Gastrocnemius medialis (tissue), 4 donors: ENCODE results near the gene DIP2C. TPM values are rescaled to one million over a fixed set of nuclear protein-coding genes. Genes with fewer than 3 reads are reported as not detected.

Experiments
- ATAC-seq, 2 donors: fragments of 150-250 bp; one replicate each; pipeline ENCODE4 v1.9.1; 2016
- DNase-seq, 2 donors: peaks; one replicate each; pipeline ENCODE4 v3.0.0-alpha.2; 2019
- H3K27ac ChIP-seq, 4 donors: fragments of 200-600 bp; sonication (generic); 1 replicate in 1 of 4; 2 replicates in 3 of 4; pipeline ENCODE4 v1.5.1; 2016 to 2018; ENCODE audit warnings: mild to moderate bottlenecking in 2 of 4, moderate library complexity in 1 of 4
- H3K27me3 ChIP-seq, 3 donors: fragments of 200-600 bp; sonication (generic) in 2 of 3; 1 replicate in 1 of 3; 2 replicates in 2 of 3; pipeline versions ENCODE4 v1.5.1 to v1.6.0; 2016 to 2019; ENCODE audit warnings: mild to moderate bottlenecking in 1 of 3, moderate library complexity in 1 of 3
- H3K36me3 ChIP-seq, 2 donors: fragments of 200-600 bp; sonication (generic) in 1 of 2; one replicate each; pipeline ENCODE4 v1.5.1; 2017 to 2018
- H3K4me1 ChIP-seq, 2 donors: fragments of 200-600 bp; sonication (generic) in 1 of 2; one replicate each; pipeline ENCODE4 v1.5.1; 2016 to 2017; ENCODE audit warnings: mild to moderate bottlenecking in 2 of 2
- H3K4me3 ChIP-seq, 4 donors: fragments of 200-600 bp; sonication (generic) in 3 of 4; 1 replicate in 1 of 4; 2 replicates in 3 of 4; pipeline ENCODE4 v1.5.1; 2016 to 2019; ENCODE audit warnings: mild to moderate bottlenecking in 2 of 4
- H3K9me3 ChIP-seq, 3 donors: fragments of 200-600 bp; sonication (generic) in 2 of 3; 1 replicate in 1 of 3; 2 replicates in 2 of 3; pipeline ENCODE4 v1.5.1; 2016 to 2019
- CTCF ChIP-seq, 5 experiments: fragments of 450-650 bp in 3 of 5; fragments of 200-600 bp in 2 of 5; sonication (generic) in 2 of 5; IDR thresholded peaks in 4 of 5; conservative IDR thresholded peaks in 1 of 5; 1 replicate in 4 of 5; 2 replicates in 1 of 5; pipeline ENCODE4 v1.5.1; 2016 to 2019; ENCODE audit warnings: antibody characterized with exemption in 5 of 5, mild to moderate bottlenecking in 3 of 5, moderate library complexity in 3 of 5
- POLR2A ChIP-seq, 2 donors: fragments of 450-650 bp; IDR thresholded peaks; one replicate each; pipeline ENCODE4 v1.6.1; 2017; ENCODE audit warnings: antibody characterized with exemption in 2 of 2, mild to moderate bottlenecking in 2 of 2, moderate library complexity in 2 of 2
- in situ Hi-C, 4 donors: fragments of 200-750 bp; cut with MboI; loops; one replicate each; pipeline versions ENCODE4 v1.15.0 to v1.8.0; 2017; ENCODE audit warnings: low sequenced_read_pairs in 4 of 4
- intact Hi-C: fragments of 100-400 bp; cut with DNase I; formaldehyde crosslinking; loops from one replicate; pipeline ENCODE4 v1.15.1; 2023; ENCODE audit warnings: low total_unique reads
- total RNA-seq, 4 donors: library from RNA; depleted of rRNA; stranded (reverse); fragments of >200 nt; gene quantifications; one replicate each; pipeline versions ENCODE4 v1.1.0 to v1.2.3, GENCODE V29; 2016

The DIP2C gene
- total RNA-seq, 4 donors from 2014 or later: 19.1 to 60.0 (median 30.2) TPM

GRCh38 chr10:511849-512191 is 177.6 kb downstream of the DIP2C start:
- H3K36me3 ChIP-seq: no peaks in the 10 kb centered on the region
- DNase-seq (no peak), ATAC-seq (no peak)
- H3K4me1 ChIP-seq: peaks cover 20 to 25% of the 10 kb centered on the region in 2 donors
- peak overlapping the region in 3 of 4 donors; percentile 69 to 80 (median 79) for H3K27ac ChIP-seq
- in situ Hi-C loops (loop anchor here (25.0 kb wide), 2 partner anchors 175 to 275 kb away; partner anchors contain the start of gene DIP2C (in 3 of the 4)), intact Hi-C loops (loop anchor here (1.0 to 5.0 kb wide), 5 partner anchors 107 to 535 kb away; partner anchors contain the start of genes DIP2C and IDI1)
- TF ChIP-seq POLR2A (IDR thresholded peaks at IDR 0.05) (no peak), CTCF (IDR thresholded peaks at IDR 0.05 in 4 of 5, conservative IDR thresholded peaks at IDR 0.05 in 1 of 5) (no peak)
- no peaks in the 10 kb centered on the region for H3K9me3 ChIP-seq
- no peaks in the 10 kb centered on the region for H3K27me3 ChIP-seq
- H3K4me3 ChIP-seq: no peak overlapping the region

GRCh38 chr10:511101-511848 is 178.2 kb downstream of the DIP2C start:
- Histone ChIP-seq H3K27ac (peak overlapping the region; percentile 69 to 80 (median 78)), H3K4me3 (peak overlapping the region in 2 of 4 donors; percentile 12 to 19), H3K36me3 (no peaks in the 10 kb centered on the region), H3K27me3 (no peaks in the 10 kb centered on the region), H3K9me3 (no peaks in the 10 kb centered on the region), H3K4me1 (peaks cover 20 to 25% of the 10 kb centered on the region in 2 donors)
- TF ChIP-seq POLR2A (IDR thresholded peaks at IDR 0.05) (no peak), CTCF (IDR thresholded peaks at IDR 0.05 in 4 of 5, conservative IDR thresholded peaks at IDR 0.05 in 1 of 5) (peak; percentile 95 to 98 (median 97))
- ATAC-seq (peak; percentile 90 to 91), DNase-seq (peak; percentile 92 to 95)
- intact Hi-C loops: loop anchor here (1.0 to 5.0 kb wide), 5 partner anchors 108 to 536 kb away; partner anchors contain the start of genes DIP2C and IDI1
- in situ Hi-C loops: loop anchor here (25.0 kb wide), 2 partner anchors 176 to 276 kb away; partner anchors contain the start of gene DIP2C (in 3 of the 4)

GRCh38 chr10:510415-510881 is 179.0 kb downstream of the DIP2C start:
- in situ Hi-C loops (loop anchor here (25.0 kb wide), 2 partner anchors 177 to 277 kb away; partner anchors contain the start of gene DIP2C (in 3 of the 4)), intact Hi-C loops (loop anchor here (2.0 to 5.0 kb wide), 4 partner anchors 108 to 537 kb away; partner anchors contain the start of genes DIP2C and IDI1)
- Histone ChIP-seq H3K9me3 (no peaks in the 10 kb centered on the region), H3K27me3 (no peaks in the 10 kb centered on the region), H3K4me3 (peak overlapping the region in 3 of 4 donors; percentile 16 to 27 (median 19)), H3K27ac (peak overlapping the region; percentile 69 to 80 (median 78)), H3K4me1 (peaks cover 20 to 24% of the 10 kb centered on the region in 2 donors), H3K36me3 (no peaks in the 10 kb centered on the region)
- DNase-seq (peak in 1 of 2 donors; percentile 65), ATAC-seq (peak; percentile 55 to 79)
- TF ChIP-seq POLR2A (IDR thresholded peaks at IDR 0.05): peak; percentile 11 to 37
- TF ChIP-seq CTCF (IDR thresholded peaks at IDR 0.05 in 4 of 5, conservative IDR thresholded peaks at IDR 0.05 in 1 of 5): no peak

GRCh38 chr10:509361-510102 is 179.9 kb downstream of the DIP2C start:
- H3K4me3 ChIP-seq: no peak overlapping the region
- in situ Hi-C loops (loop anchor here (10.0 to 25.0 kb wide), 3 partner anchors 178 to 285 kb away; partner anchors contain the start of gene DIP2C (in 3 of the 4)), intact Hi-C loops (loop anchor here (2.0 to 5.0 kb wide), 4 partner anchors 109 to 538 kb away; partner anchors contain the start of genes DIP2C and IDI1)
- H3K9me3 ChIP-seq: no peaks in the 10 kb centered on the region
- ATAC-seq (no peak), DNase-seq (no peak)
- peaks cover 20 to 22% of the 10 kb centered on the region in 2 donors for H3K4me1 ChIP-seq
- TF ChIP-seq CTCF (IDR thresholded peaks at IDR 0.05 in 4 of 5, conservative IDR thresholded peaks at IDR 0.05 in 1 of 5) (no peak), POLR2A (IDR thresholded peaks at IDR 0.05) (no peak)
- no peaks in the 10 kb centered on the region for H3K27me3 ChIP-seq
- H3K36me3 ChIP-seq: no peaks in the 10 kb centered on the region
- peak overlapping the region; percentile 69 to 80 (median 78) for H3K27ac ChIP-seq
